KMS-11 (cell line): ENCODE data around the gene DOC2A.
A peak's percentile ranks its signal among the peaks of the same experiment; 100 is the strongest.

Source experiments
- H2AFZ ChIP-seq: fragments of 200-600 bp; sonication (generic); 2 replicates; pipeline ENCODE4 v1.6.1; 2016; ENCODE audit warnings: antibody characterized with exemption, mixed run types, low read depth
- H3K27ac ChIP-seq: fragments of 200-600 bp; sonication (generic); 2 replicates; pipeline ENCODE4 v1.6.1; 2016; ENCODE audit warnings: mild to moderate bottlenecking, mixed run types
- H3K27me3 ChIP-seq: fragments of 200-600 bp; sonication (generic); 2 replicates; pipeline ENCODE4 v1.6.1; 2017; ENCODE audit warnings: mild to moderate bottlenecking, low read depth, mixed run types, moderate library complexity; ENCODE audit not compliant: insufficient read depth
- H3K36me3 ChIP-seq: fragments of 200-600 bp; sonication (generic); 2 replicates; pipeline ENCODE4 v1.6.1; 2017; ENCODE audit warnings: mild to moderate bottlenecking, mixed run types; ENCODE audit not compliant: insufficient read depth
- H3K4me1 ChIP-seq: fragments of 200-600 bp; sonication (generic); 2 replicates; pipeline ENCODE4 v1.6.1; 2016; ENCODE audit warnings: mild to moderate bottlenecking, low read depth, mixed run types; ENCODE audit not compliant: poor library complexity, severe bottlenecking
- H3K4me2 ChIP-seq: fragments of 200-600 bp; sonication (generic); 2 replicates; pipeline ENCODE4 v1.7.0; 2016; ENCODE audit warnings: mild to moderate bottlenecking, mixed run types
- H3K4me3 ChIP-seq: fragments of 200-600 bp; sonication (generic); IDR thresholded peaks from 2 replicates; pipeline ENCODE4 v1.6.1; 2017; ENCODE audit warnings: low read depth, low read length, mixed read lengths; ENCODE audit not compliant: insufficient read depth
- H3K79me2 ChIP-seq: fragments of 200-600 bp; sonication (generic); 2 replicates; pipeline ENCODE4 v1.6.1; 2016; ENCODE audit warnings: low read depth, mixed run types; ENCODE audit not compliant: insufficient read depth
- H3K9ac ChIP-seq: fragments of 200-600 bp; sonication (generic); 2 replicates; pipeline ENCODE4 v1.6.1; 2016; ENCODE audit warnings: mild to moderate bottlenecking, mixed run types
- H4K20me1 ChIP-seq: fragments of 200-600 bp; sonication (generic); 2 replicates; pipeline ENCODE4 v1.6.1; 2016; ENCODE audit warnings: mild to moderate bottlenecking, mixed run types; ENCODE audit not compliant: insufficient read depth
- TF ChIP-seq, protein P1 (sequence below): fragments of 200-600 bp; sonication (generic); conservative IDR thresholded peaks from 2 replicates; pipeline ENCODE4 v1.6.1; 2017; ENCODE audit warnings: low read depth, mild to moderate bottlenecking, antibody characterized with exemption, low read length, moderate library complexity, mixed read lengths

Gene DOC2A

DNA sequence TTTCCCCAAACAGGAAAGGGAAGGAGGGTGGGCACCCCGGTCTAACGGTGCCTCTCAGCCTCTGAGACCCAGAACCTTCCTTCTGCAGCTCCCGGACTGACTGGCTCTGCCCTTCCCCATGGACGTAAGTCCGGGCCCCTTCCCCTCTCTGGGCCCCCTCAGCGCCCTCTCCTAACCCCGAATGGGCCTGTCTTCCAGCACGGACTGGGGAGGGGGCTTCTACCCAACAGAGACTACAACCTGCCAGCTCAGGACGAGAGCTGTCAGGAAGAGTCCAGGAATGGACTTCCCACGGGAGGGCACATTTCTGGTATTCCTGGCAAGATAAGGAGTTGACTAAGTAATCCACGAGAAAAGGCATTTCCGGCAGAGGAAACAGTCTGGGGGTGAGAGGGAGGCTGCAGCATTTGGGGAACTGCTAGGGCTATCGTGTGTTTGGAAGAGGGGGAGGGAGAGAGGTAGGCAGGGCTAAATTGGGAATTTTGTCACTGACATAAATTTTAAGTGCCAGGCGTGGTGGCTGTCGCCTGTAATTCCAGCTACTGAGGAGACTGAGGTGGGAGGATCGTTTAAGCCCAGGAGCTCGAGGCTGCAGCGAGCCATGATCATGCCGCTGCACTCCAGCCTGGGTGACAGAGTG, 42.7 kb upstream of the DOC2A start:
- peaks cover 8% of the 10 kb centered on the region for H3K4me1 ChIP-seq
- peak overlapping the region; percentile 99 for H3K4me2 ChIP-seq
- no peaks in the 10 kb centered on the region for H3K27me3 ChIP-seq
- H3K9ac ChIP-seq: peak overlapping the region; percentile 74; the same call in 1 of the 2 replicates
- no peaks in the 10 kb centered on the region for H3K36me3 ChIP-seq
- H3K4me3 ChIP-seq: no peak overlapping the region
- TF ChIP-seq, protein P1, sequence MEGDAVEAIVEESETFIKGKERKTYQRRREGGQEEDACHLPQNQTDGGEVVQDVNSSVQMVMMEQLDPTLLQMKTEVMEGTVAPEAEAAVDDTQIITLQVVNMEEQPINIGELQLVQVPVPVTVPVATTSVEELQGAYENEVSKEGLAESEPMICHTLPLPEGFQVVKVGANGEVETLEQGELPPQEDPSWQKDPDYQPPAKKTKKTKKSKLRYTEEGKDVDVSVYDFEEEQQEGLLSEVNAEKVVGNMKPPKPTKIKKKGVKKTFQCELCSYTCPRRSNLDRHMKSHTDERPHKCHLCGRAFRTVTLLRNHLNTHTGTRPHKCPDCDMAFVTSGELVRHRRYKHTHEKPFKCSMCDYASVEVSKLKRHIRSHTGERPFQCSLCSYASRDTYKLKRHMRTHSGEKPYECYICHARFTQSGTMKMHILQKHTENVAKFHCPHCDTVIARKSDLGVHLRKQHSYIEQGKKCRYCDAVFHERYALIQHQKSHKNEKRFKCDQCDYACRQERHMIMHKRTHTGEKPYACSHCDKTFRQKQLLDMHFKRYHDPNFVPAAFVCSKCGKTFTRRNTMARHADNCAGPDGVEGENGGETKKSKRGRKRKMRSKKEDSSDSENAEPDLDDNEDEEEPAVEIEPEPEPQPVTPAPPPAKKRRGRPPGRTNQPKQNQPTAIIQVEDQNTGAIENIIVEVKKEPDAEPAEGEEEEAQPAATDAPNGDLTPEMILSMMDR: no peak
- no peaks in the 10 kb centered on the region for H3K79me2 ChIP-seq
- H4K20me1 ChIP-seq: no peaks in the 10 kb centered on the region
- peak overlapping the region; percentile 81 for H2AFZ ChIP-seq
- no peak overlapping the region for H3K27ac ChIP-seq

DNA sequence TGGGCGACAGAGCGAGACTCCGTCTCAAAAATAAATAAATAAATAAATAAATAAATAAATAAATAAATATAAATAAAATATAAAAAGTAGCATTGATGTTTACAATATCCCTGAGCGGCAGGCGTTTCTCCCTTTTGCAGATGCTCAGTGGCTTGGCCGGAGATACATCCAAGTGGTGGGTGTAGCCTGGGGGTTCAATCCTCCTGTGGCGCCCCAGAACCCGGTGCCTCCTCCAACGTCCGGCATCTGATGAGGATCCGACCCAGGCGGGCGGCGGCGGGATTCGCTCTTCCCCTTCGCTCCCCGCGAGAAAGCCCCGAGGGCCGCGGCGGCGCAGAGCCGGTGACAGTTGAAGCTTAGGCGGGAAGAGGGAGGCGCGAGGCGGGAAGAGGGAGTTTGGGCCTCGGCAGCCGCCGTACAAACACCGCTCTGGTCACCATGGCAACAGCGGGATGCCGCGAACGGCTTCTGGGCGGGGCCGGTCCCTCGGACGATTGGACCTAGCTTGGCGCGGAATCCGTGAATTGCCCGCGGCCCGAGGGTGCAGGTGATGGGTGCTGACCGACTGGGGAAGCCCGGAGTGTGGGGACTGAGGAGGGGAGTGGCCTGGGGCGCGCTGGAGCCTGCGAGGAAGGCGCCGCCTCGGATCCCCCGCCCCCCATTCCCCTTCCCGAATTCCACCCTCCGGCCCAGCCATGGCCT, 42.0 kb upstream of the DOC2A start:
- H3K9ac ChIP-seq: peak overlapping the region; percentile 74
- TF ChIP-seq, protein P1: no peak
- peaks cover 8% of the 10 kb centered on the region for H3K4me1 ChIP-seq
- H2AFZ ChIP-seq: peak overlapping the region; percentile 81
- peak overlapping the region; percentile 45; the same call in 1 of the 2 replicates for H3K27ac ChIP-seq
- H3K36me3 ChIP-seq: no peaks in the 10 kb centered on the region
- peak overlapping the region; percentile 99 for H3K4me2 ChIP-seq
- H3K27me3 ChIP-seq: no peaks in the 10 kb centered on the region
- no peaks in the 10 kb centered on the region for H4K20me1 ChIP-seq
- no peak overlapping the region for H3K4me3 ChIP-seq
- H3K79me2 ChIP-seq: no peaks in the 10 kb centered on the region

DNA sequence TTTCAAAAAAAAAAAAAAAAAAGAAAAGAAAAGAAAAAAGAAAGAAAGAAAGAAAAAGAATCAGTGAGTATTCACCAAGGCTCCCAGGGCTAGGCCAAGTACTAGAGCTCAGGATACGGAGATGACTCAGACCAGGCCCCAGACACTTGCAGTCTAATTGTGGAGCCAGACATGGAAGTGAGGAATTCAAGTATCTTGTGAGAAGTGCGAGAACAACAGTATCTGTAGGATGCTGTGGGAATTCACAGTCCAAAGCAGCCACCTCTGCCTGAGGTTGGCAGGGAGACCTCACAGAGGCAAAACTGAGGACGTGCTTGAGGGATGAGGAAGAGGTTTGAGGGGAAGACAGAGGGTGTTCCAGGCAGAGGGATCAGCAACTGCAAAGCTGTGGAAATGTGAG, 40.7 kb upstream of the DOC2A start:
- Histone ChIP-seq H2AFZ (no peak overlapping the region), H3K4me2 (no peak overlapping the region), H3K36me3 (no peaks in the 10 kb centered on the region), H3K79me2 (no peaks in the 10 kb centered on the region), H3K4me3 (no peak overlapping the region), H3K4me1 (peaks cover 8% of the 10 kb centered on the region), H4K20me1 (no peaks in the 10 kb centered on the region), H3K9ac (no peak overlapping the region), H3K27ac (no peak overlapping the region), H3K27me3 (no peaks in the 10 kb centered on the region)
- TF ChIP-seq, protein P1: no peak

DNA sequence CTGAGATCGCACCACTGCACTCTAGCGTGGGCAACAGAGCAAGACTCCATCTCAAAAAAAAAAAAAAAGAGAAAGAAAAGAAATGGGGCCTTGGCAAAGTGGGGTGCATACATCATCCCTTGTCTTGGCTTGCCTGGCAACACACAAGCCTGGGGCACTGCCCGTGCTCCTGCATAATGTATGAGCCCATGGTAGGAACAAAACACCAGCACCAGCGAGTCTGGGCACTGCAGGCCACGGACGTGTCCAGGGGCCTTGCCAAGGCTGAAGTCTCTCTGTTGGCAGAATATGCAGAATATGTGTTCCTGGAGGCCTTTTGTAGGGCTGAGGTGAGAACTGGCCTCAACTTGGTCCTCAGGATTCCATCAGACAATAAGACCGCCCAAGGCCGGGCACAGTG, 39.0 kb upstream of the DOC2A start:
- Histone ChIP-seq H2AFZ (no peak overlapping the region), H3K4me1 (peaks cover 8% of the 10 kb centered on the region), H3K9ac (no peak overlapping the region), H3K4me3 (no peak overlapping the region), H3K36me3 (no peaks in the 10 kb centered on the region), H3K4me2 (no peak overlapping the region), H3K27me3 (no peaks in the 10 kb centered on the region), H3K79me2 (no peaks in the 10 kb centered on the region), H4K20me1 (no peaks in the 10 kb centered on the region), H3K27ac (no peak overlapping the region)
- TF ChIP-seq, protein P1: no peak
